ENCODE results near the gene LRMDA. TPM values are rescaled to one million over a fixed set of nuclear protein-coding genes. Genes with fewer than 3 reads are reported as not detected.

The LRMDA gene
- total RNA-seq, 2 experiments from 2014 or later: not detected

- ChIA-PET CTCF (no interaction called here), POLR2A (interaction anchor here (0.6 kb wide), 1 partner anchor 20 kb away, joined by 3 read pairs; no protein-coding TSS in a partner anchor)
- no peaks in the 10 kb centered on the region for H3K4me1 ChIP-seq (ENCODE audit: insufficient read depth, low read length)
- no peaks in the 10 kb centered on the region for H3K36me3 ChIP-seq (ENCODE audit: insufficient read depth, low read length)
- no peak overlapping the region for H3K27ac ChIP-seq (ENCODE audit: low read depth in 1 of 2, low read length in 2 of 2)
- Mint-ChIP-seq H3K27me3 (peaks cover 9% of the 10 kb centered on the region), H3K9me3 (peaks cover under 1% of the 10 kb centered on the region), H3K4me3 (no peak overlapping the region), H3K36me3 (ENCODE audit: low read depth) (no peaks in the 10 kb centered on the region), H3K27ac (no peak overlapping the region), H3K4me1 (ENCODE audit: low read depth) (no peaks in the 10 kb centered on the region)
- no peak for ATAC-seq (ENCODE audit: poor library complexity)
- H3K27me3 ChIP-seq (ENCODE audit: control insufficient read depth in 1 of 2, insufficient read depth in 2 of 2, low read length in 2 of 2): no peaks in the 10 kb centered on the region
- DNase-seq: no peak
- H3K9me3 ChIP-seq (ENCODE audit: control insufficient read depth in 1 of 2, insufficient read depth in 1 of 2, low read length in 2 of 2): peaks cover 0 to 6% of the 10 kb centered on the region in 2 experiments
- TF ChIP-seq CTCF (IDR thresholded peaks at IDR 0.05): no peak
- no peak overlapping the region for H3K4me3 ChIP-seq (ENCODE audit: low read length)
- intact Hi-C loops (cut with DNase I, micrococcal nuclease): no loop called here
Measured at GRCh38 chr10:75736889-75737579, 305.6 kb downstream of the LRMDA start.

- Mint-ChIP-seq H3K27me3 (peaks cover 10% of the 10 kb centered on the region), H3K4me1 (ENCODE audit: low read depth) (no peaks in the 10 kb centered on the region), H3K4me3 (no peak overlapping the region), H3K36me3 (ENCODE audit: low read depth) (no peaks in the 10 kb centered on the region), H3K9me3 (peaks cover 2% of the 10 kb centered on the region), H3K27ac (no peak overlapping the region)
- Histone ChIP-seq H3K27me3 (ENCODE audit: control insufficient read depth in 1 of 2, insufficient read depth in 2 of 2, low read length in 2 of 2) (no peaks in the 10 kb centered on the region), H3K4me3 (ENCODE audit: low read length) (no peak overlapping the region), H3K4me1 (ENCODE audit: insufficient read depth, low read length) (no peaks in the 10 kb centered on the region), H3K27ac (ENCODE audit: low read depth in 1 of 2, low read length in 2 of 2) (no peak overlapping the region), H3K36me3 (ENCODE audit: insufficient read depth, low read length) (no peaks in the 10 kb centered on the region), H3K9me3 (ENCODE audit: control insufficient read depth in 1 of 2, insufficient read depth in 1 of 2, low read length in 2 of 2) (peaks cover 0 to 6% of the 10 kb centered on the region in 2 experiments)
- ChIA-PET POLR2A (interaction anchor here (0.6 kb wide), 1 partner anchor 21 kb away, joined by 3 read pairs; no protein-coding TSS in a partner anchor), CTCF (no interaction called here)
- TF ChIP-seq CTCF (IDR thresholded peaks at IDR 0.05): no peak
- intact Hi-C loops (cut with DNase I, micrococcal nuclease): no loop called here
- ATAC-seq (ENCODE audit: poor library complexity) (no peak), DNase-seq (no peak)
Measured at GRCh38 chr10:75737580-75737949, 306.1 kb downstream of the LRMDA start.

- DNase-seq (no peak), ATAC-seq (ENCODE audit: poor library complexity) (no peak)
- peaks cover 13% of the 10 kb centered on the region for H3K27me3 Mint-ChIP-seq
- H3K36me3 ChIP-seq (ENCODE audit: insufficient read depth, low read length): no peaks in the 10 kb centered on the region
- H3K4me3 Mint-ChIP-seq: no peak overlapping the region
- H3K9me3 ChIP-seq (ENCODE audit: control insufficient read depth in 1 of 2, insufficient read depth in 1 of 2, low read length in 2 of 2): peaks cover 0 to 6% of the 10 kb centered on the region in 2 experiments
- ChIA-PET POLR2A (no interaction called here), CTCF (no interaction called here)
- no peaks in the 10 kb centered on the region for H3K27me3 ChIP-seq (ENCODE audit: control insufficient read depth in 1 of 2, insufficient read depth in 2 of 2, low read length in 2 of 2)
- intact Hi-C loops (cut with DNase I, micrococcal nuclease): no loop called here
- no peak overlapping the region for H3K27ac Mint-ChIP-seq
- H3K9me3 Mint-ChIP-seq: peaks cover 2% of the 10 kb centered on the region
- no peak for TF ChIP-seq CTCF (IDR thresholded peaks at IDR 0.05)
- H3K4me1 Mint-ChIP-seq (ENCODE audit: low read depth): no peaks in the 10 kb centered on the region
- no peak overlapping the region for H3K27ac ChIP-seq (ENCODE audit: low read depth in 1 of 2, low read length in 2 of 2)
- no peak overlapping the region for H3K4me3 ChIP-seq (ENCODE audit: low read length)
- no peaks in the 10 kb centered on the region for H3K4me1 ChIP-seq (ENCODE audit: insufficient read depth, low read length)
- no peaks in the 10 kb centered on the region for H3K36me3 Mint-ChIP-seq (ENCODE audit: low read depth)
Measured at GRCh38 chr10:75738924-75739323, 307.5 kb downstream of the LRMDA start.
